GM19099 (cell line): ENCODE results near the gene VAV2.

ENCODE experiments used
- POLR2A ChIP-seq: IDR thresholded peaks from 3 replicates; pipeline ENCODE4 v1.6.1; 2011; ENCODE audit warnings: low read depth; ENCODE audit not compliant: insufficient read length; ENCODE audit errors: extremely low read depth

Gene VAV2

GRCh38 chr9:134007150-134007549, 15.0 kb upstream of the VAV2 start:
- TF ChIP-seq POLR2A: no peak

DNA sequence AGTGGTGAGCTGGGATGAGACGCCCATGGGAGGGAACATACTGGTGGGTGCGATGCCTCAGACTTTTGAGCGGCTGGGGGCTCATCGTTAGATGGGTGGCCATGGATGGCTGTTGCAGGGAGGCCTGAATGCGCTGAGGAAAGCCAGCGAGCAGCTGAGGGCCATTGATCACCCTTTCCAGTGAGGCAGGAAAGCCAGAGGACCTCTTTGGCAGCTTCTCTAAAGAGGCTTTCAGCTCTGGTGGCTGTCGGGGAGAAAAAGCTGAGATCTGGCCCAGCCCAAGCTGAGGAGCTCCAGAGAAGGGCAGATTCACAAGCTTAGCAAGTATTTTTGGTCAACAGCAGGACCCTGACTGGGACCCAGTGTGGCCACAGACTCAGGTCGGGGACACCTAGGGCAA, 13.3 kb upstream of the VAV2 start:
- no peak for TF ChIP-seq POLR2A

- no peak for TF ChIP-seq POLR2A
Observed at GRCh38 chr9:134004881-134005280, 12.8 kb upstream of the VAV2 start.

GRCh38 chr9:134004131-134004873, 12.2 kb upstream of the VAV2 start:
- no peak for TF ChIP-seq POLR2A

GRCh38 chr9:134003237-134003636, 11.1 kb upstream of the VAV2 start:
- TF ChIP-seq POLR2A: no peak

DNA sequence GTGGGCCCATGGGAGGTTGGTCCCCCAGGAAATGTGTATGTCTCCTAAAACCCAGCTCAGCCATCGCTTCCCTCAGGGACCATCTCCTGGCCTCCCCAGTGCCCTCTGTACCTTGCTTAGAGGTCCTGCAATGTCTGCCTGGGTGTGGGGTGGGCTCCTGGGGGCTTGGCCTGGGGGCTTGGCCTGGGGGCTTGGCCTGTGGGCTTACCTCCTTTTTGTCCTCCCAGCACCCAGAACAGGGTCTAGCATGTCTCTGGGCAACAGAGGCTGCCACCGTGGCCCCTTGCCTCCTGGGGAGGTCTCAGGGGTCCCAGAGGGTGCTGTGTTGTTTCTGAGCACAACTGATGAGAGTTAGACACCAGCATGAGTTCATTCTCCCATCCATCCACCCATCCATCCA, 10.7 kb upstream of the VAV2 start:
- TF ChIP-seq POLR2A: no peak

GRCh38 chr9:133999851-134000265, 7.7 kb upstream of the VAV2 start:
- no peak for TF ChIP-seq POLR2A

DNA sequence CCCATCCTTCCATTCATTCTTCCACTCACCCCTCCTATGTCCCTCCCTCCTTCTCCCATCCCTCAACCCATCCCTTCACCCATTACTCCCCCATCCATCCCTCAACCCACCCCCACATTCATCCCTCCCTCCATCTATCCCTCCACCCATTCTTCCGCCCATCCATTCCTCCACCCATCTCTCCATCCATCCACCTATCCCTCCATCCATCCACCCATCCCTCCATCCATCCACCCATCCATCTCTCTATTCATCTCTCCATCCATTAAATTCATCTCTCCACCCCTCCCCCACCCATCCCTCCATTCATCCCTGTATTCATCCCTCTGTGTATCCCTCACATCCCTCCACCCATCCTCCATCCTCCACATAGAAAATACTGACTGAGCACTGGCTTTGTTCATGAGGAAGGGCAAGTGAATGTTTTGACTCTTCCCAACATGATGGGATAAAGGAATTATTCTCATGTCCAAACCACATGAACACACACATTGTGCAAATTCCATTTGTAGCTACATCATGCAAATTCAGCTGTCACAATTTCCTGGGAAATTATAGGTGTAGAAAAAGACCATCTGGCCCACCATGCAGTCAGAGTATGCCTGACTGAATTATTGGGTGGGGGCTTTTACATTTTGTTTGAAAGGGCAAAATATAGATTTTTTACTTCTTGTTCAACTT, 6.9 kb upstream of the VAV2 start:
- no peak for TF ChIP-seq POLR2A

GRCh38 chr9:133997584-133997983, 5.5 kb upstream of the VAV2 start:
- no peak for TF ChIP-seq POLR2A

GRCh38 chr9:133996531-133997520, 4.7 kb upstream of the VAV2 start:
- no peak for TF ChIP-seq POLR2A

DNA sequence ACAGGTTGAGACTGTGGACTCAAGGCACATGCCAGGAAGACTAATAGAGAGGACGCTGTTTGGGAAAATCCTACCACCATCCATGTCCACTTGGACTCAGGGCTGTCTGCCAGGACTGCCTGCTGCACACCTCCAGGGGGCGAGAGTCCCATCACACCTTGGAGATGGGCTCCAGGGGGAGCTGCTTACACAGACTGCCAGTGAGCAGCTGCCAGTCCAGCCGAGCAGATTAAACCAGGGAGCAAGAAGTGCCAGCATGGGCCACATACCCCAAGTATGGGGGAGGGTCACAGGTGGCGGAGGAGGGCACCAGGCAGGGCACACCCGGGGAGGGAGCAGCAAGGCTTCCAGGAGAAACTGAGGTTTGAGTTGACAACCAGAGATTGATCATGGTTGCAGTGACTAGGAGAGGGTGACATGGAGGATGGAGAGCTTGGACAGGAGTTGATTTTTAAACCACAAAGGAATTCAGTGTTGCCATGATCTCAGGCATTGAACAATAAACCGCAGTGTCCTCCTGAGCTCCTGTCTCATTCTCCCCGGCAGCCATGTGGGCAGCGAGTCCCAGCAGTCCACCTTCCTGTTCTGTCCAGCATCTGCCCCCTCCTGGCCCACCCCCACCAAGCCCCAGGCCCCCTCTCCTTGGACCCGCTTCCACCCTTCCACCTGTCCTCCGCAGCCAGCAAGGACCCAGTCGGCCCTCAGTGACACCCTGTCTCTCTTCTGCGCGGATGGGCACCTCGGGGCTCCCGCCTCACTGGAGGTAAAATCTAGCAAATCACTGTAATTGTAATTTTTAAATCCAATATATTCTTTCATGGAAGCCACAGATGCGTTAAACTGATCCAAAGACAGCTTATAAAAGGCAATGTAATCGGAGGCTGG, 3.1 kb upstream of the VAV2 start:
- no peak for TF ChIP-seq POLR2A

DNA sequence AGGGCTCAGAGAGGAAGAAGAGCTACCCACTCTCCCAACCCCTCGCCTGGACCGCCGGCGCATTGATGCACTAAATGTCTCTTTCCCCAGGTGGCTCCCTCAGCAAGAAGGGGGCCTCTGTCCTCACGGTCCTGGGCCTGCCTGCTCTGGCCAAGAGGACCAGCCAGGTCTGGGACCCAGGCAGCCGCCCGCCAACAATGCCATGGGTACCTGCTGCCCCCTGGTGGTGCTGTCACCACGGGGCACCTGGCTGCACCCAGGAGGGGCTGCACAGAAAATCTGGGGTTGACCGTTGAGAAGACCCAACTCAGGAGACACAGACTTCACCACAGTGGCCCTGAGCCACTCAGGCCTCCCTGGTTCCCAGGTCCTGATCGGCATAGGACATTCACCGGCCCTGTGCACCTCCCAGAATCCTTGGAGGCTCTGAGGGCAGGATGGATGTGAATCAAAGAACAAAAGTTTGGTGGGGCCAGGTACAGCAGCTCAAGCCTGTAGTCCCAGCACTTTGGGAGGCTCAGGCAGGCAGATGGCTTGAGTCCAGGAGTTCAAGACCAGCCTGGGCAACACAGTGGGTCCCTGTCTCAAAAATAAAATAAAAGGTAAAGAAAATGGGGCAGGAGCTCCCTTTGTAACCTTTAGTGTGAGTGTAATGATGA, 2.4 kb upstream of the VAV2 start:
- no peak for TF ChIP-seq POLR2A

GRCh38 chr9:133993635-133994253, 1.6 kb upstream of the VAV2 start:
- TF ChIP-seq POLR2A: no peak
